Stimulated activated naive CD8-positive, alpha-beta T cell treated with anti-CD3 and anti-CD28 coated beads, Interleukin-15, Interleukin-2, amounts not matched to agents 100 ng/mL and 50 ng/mL, for 24 hours (primary cell): Measurements from ENCODE around the gene PGBD5.
"Not testable (repeated sequence)": the region's sequence is repeated elsewhere in the genome, so short reads cannot be mapped to it uniquely, and the experiment has no call there.

Experiments
- H3K27ac Mint-ChIP-seq: one replicate; pipeline ENCODE4 v1.8.0; 2021; ENCODE audit warnings: mild to moderate bottlenecking, mixed read lengths
- H3K27me3 Mint-ChIP-seq: one replicate; pipeline ENCODE4 v1.8.0; 2021; ENCODE audit warnings: mixed read lengths
- H3K36me3 Mint-ChIP-seq: one replicate; pipeline ENCODE4 v1.8.0; 2021; ENCODE audit warnings: low read depth, mixed read lengths
- H3K4me1 Mint-ChIP-seq: one replicate; pipeline ENCODE4 v1.8.0; 2021; ENCODE audit warnings: low read depth, mixed read lengths
- H3K4me3 Mint-ChIP-seq: one replicate; pipeline ENCODE4 v1.8.0; 2021; ENCODE audit warnings: mild to moderate bottlenecking, mixed read lengths
- H3K9me3 Mint-ChIP-seq: one replicate; pipeline ENCODE4 v1.8.0; 2021; ENCODE audit warnings: mixed read lengths

PGBD5 gene

GRCh38 chr1:230431527-230431926 is 5.4 kb upstream of the PGBD5 start:
- H3K4me1 Mint-ChIP-seq, result peaks cover 6% of the 10 kb centered on the region
- no peak overlapping the region for H3K4me3 Mint-ChIP-seq
- peaks cover 5% of the 10 kb centered on the region for H3K9me3 Mint-ChIP-seq
- H3K27ac Mint-ChIP-seq, result no peak overlapping the region
- H3K27me3 Mint-ChIP-seq, result peaks cover 29% of the 10 kb centered on the region
- H3K36me3 Mint-ChIP-seq, result peaks cover 4% of the 10 kb centered on the region

GRCh38 chr1:230430499-230430898 is 4.4 kb upstream of the PGBD5 start:
- H3K27ac Mint-ChIP-seq, result no peak overlapping the region
- H3K4me3 Mint-ChIP-seq, result no peak overlapping the region
- peaks cover 5% of the 10 kb centered on the region for H3K9me3 Mint-ChIP-seq

GRCh38 chr1:230429067-230429735 is 3.1 kb upstream of the PGBD5 start:
- Mint-ChIP-seq H3K4me1 (peaks cover 13% of the 10 kb centered on the region), H3K4me3 (no peak overlapping the region), H3K27me3 (peaks cover 33% of the 10 kb centered on the region), H3K9me3 (peaks cover 5% of the 10 kb centered on the region), H3K36me3 (peaks cover 4% of the 10 kb centered on the region), H3K27ac (no peak overlapping the region)

More at GRCh38 chr1:230430499-230430898, 4.4 kb upstream of the PGBD5 start:
- Mint-ChIP-seq H3K27me3 (peaks cover 26% of the 10 kb centered on the region), H3K4me1 (peaks cover 6% of the 10 kb centered on the region), H3K36me3 (peaks cover 4% of the 10 kb centered on the region)

- Mint-ChIP-seq H3K4me3 (no peak overlapping the region), H3K9me3 (peaks cover 5% of the 10 kb centered on the region), H3K27ac (no peak overlapping the region), H3K4me1 (peaks cover 13% of the 10 kb centered on the region), H3K27me3 (peaks cover 41% of the 10 kb centered on the region), H3K36me3 (peaks cover 4% of the 10 kb centered on the region)
Measured at GRCh38 chr1:230427981-230428380, 1.8 kb upstream of the PGBD5 start.

- H3K27ac Mint-ChIP-seq, result no peak overlapping the region
- peaks cover 5% of the 10 kb centered on the region for H3K9me3 Mint-ChIP-seq
- H3K27me3 Mint-ChIP-seq, result peaks cover 48% of the 10 kb centered on the region
- peak overlapping the region; percentile 74 for H3K4me3 Mint-ChIP-seq
- peaks cover 4% of the 10 kb centered on the region for H3K36me3 Mint-ChIP-seq
- peaks cover 13% of the 10 kb centered on the region for H3K4me1 Mint-ChIP-seq
Measured at GRCh38 chr1:230427094-230427876, 1.2 kb upstream of the PGBD5 start.

- H3K4me3 Mint-ChIP-seq, result peak overlapping the region; percentile 55
- peaks cover 13% of the 10 kb centered on the region for H3K4me1 Mint-ChIP-seq
- no peak overlapping the region for H3K27ac Mint-ChIP-seq
- H3K36me3 Mint-ChIP-seq, result peaks cover 4% of the 10 kb centered on the region
- H3K27me3 Mint-ChIP-seq, result peaks cover 65% of the 10 kb centered on the region
- peaks cover 5% of the 10 kb centered on the region for H3K9me3 Mint-ChIP-seq
Measured at GRCh38 chr1:230425252-230426091, 660 bp downstream of the PGBD5 start.

- Mint-ChIP-seq H3K27ac (no peak overlapping the region), H3K9me3 (peaks cover 5% of the 10 kb centered on the region), H3K4me3 (peak overlapping the region; percentile 55), H3K4me1 (peaks cover 13% of the 10 kb centered on the region), H3K36me3 (peaks cover 4% of the 10 kb centered on the region), H3K27me3 (peaks cover 74% of the 10 kb centered on the region)
Measured at GRCh38 chr1:230424391-230425251, 1.5 kb downstream of the PGBD5 start.

GRCh38 chr1:230423951-230424350 is 2.2 kb downstream of the PGBD5 start:
- H3K9me3 Mint-ChIP-seq, result peaks cover 5% of the 10 kb centered on the region
- no peak overlapping the region for H3K4me3 Mint-ChIP-seq
- no peak overlapping the region for H3K27ac Mint-ChIP-seq
- H3K4me1 Mint-ChIP-seq, result peaks cover 13% of the 10 kb centered on the region
- H3K36me3 Mint-ChIP-seq, result peaks cover 4% of the 10 kb centered on the region
- peaks cover 78% of the 10 kb centered on the region for H3K27me3 Mint-ChIP-seq

GRCh38 chr1:230423261-230423660 is 2.9 kb downstream of the PGBD5 start:
- Mint-ChIP-seq H3K4me3 (no peak overlapping the region), H3K27me3 (peaks cover 84% of the 10 kb centered on the region), H3K4me1 (peaks cover 13% of the 10 kb centered on the region), H3K27ac (no peak overlapping the region), H3K36me3 (peaks cover 4% of the 10 kb centered on the region), H3K9me3 (peaks cover 5% of the 10 kb centered on the region)

- Mint-ChIP-seq H3K4me3 (no peak overlapping the region), H3K9me3 (peaks cover 5% of the 10 kb centered on the region), H3K27me3 (peaks cover 80% of the 10 kb centered on the region), H3K36me3 (peaks cover 4% of the 10 kb centered on the region), H3K27ac (no peak overlapping the region), H3K4me1 (peaks cover 13% of the 10 kb centered on the region)
Measured at GRCh38 chr1:230422221-230422981, 3.7 kb downstream of the PGBD5 start.

GRCh38 chr1:230421481-230421880 is 4.7 kb downstream of the PGBD5 start:
- Mint-ChIP-seq H3K27me3 (peaks cover 78% of the 10 kb centered on the region), H3K4me1 (peaks cover 7% of the 10 kb centered on the region)

GRCh38 chr1:230420372-230420771 is 5.8 kb downstream of the PGBD5 start:
- not testable (repeated sequence) for H3K4me1 Mint-ChIP-seq, H3K9me3 Mint-ChIP-seq, H3K36me3 Mint-ChIP-seq, H3K27ac Mint-ChIP-seq, H3K4me3 Mint-ChIP-seq
- H3K27me3 Mint-ChIP-seq, result peaks cover 83% of the 10 kb centered on the region

More at GRCh38 chr1:230421481-230421880, 4.7 kb downstream of the PGBD5 start:
- no peak overlapping the region for H3K4me3 Mint-ChIP-seq
- H3K36me3 Mint-ChIP-seq, result no peaks in the 10 kb centered on the region
- no peaks in the 10 kb centered on the region for H3K9me3 Mint-ChIP-seq
- H3K27ac Mint-ChIP-seq, result no peak overlapping the region

GRCh38 chr1:230416430-230416829 is 9.7 kb downstream of the PGBD5 start:
- Mint-ChIP-seq H3K9me3 (no peaks in the 10 kb centered on the region), H3K27me3 (peaks cover 72% of the 10 kb centered on the region), H3K4me1 (no peaks in the 10 kb centered on the region), H3K27ac (no peak overlapping the region), H3K36me3 (no peaks in the 10 kb centered on the region), H3K4me3 (no peak overlapping the region)
